ENCODE data around the gene RMDN2. TPM values are rescaled to one million over a fixed set of nuclear protein-coding genes. Genes with fewer than 3 reads are reported as not detected.
"Not testable (repeated sequence)": the region's sequence is repeated elsewhere in the genome, so short reads cannot be mapped to it uniquely, and the experiment has no call there.

The RMDN2 gene
- total RNA-seq, 2 experiments from 2014 or later: 2.0 to 2.9 TPM

DNA sequence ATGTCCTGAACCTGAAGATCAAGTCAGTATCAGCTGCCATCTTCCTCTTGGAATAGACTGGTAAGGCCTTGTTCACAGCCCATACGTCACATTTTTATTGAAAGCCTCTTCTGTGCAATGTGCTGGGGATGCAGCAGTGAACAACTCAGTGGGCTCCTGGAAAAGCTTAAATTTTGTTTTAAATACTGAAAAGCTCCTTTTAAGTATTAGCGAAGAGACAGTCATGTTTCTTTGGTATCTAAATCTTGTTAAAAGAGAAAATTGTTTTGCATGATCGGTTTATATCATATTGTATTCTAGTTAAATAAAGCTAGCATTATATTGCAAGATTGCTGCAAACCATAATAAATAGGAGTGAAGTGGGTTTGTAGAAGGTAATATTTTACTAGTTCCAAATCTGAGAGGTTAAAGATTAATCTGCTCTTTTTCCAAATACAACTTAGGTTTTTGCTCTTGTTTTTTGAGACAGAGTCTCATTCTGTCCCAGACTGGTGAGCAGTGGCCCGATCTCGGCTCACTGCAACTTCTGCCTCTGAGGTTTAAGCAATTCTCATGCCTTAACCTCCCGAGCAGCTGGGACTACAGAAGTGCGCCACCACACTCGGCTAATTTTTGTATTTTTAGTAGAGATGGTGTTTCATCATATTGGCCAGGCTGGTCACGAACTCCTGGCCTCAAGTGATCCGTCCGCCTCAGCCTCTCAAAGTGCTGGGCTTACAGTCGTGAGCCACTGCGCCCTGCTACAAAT lies 1.6 kb upstream of the RMDN2 start:
- no peak for DNase-seq
- Mint-ChIP-seq H3K27me3 (peaks cover 43% of the 10 kb centered on the region), H3K9me3 (no peaks in the 10 kb centered on the region), H3K4me3 (no peak overlapping the region), H3K27ac (no peak overlapping the region), H3K36me3 (ENCODE audit: low read depth) (peaks cover 3% of the 10 kb centered on the region), H3K4me1 (peaks cover 14% of the 10 kb centered on the region)
- ChIA-PET POLR2A (no interaction called here), CTCF (interaction anchor here (1.2 to 2.5 kb wide), 2 partner anchors 11 to 533 kb away, joined by 3 to 6 read pairs; no protein-coding TSS in a partner anchor)

GRCh38 chr2:37926635-37927034 lies 1.5 kb downstream of the RMDN2 start:
- no peak for DNase-seq
- POLR2A ChIA-PET: interaction anchor here (0.6 kb wide), 2 partner anchors 272 to 1684 kb away, joined by 3 read pairs; no protein-coding TSS in a partner anchor
- Mint-ChIP-seq H3K27me3 (peaks cover 35% of the 10 kb centered on the region), H3K4me3 (no peak overlapping the region), H3K9me3 (no peaks in the 10 kb centered on the region), H3K36me3 (ENCODE audit: low read depth) (peaks cover 3% of the 10 kb centered on the region), H3K4me1 (peaks cover 14% of the 10 kb centered on the region), H3K27ac (no peak overlapping the region)
- CTCF ChIA-PET: interaction anchor here (0.6 kb wide), 1 partner anchor 56 kb away, joined by 4 read pairs; no protein-coding TSS in a partner anchor

GRCh38 chr2:37928377-37928776 lies 3.3 kb downstream of the RMDN2 start:
- POLR2A ChIA-PET: interaction anchor here (0.7 kb wide), 1 partner anchor 222 kb away, joined by 7 read pairs; no protein-coding TSS in a partner anchor
- Mint-ChIP-seq H3K27me3 (peaks cover 21% of the 10 kb centered on the region), H3K4me1 (peaks cover 10% of the 10 kb centered on the region), H3K4me3 (no peak overlapping the region), H3K36me3 (ENCODE audit: low read depth) (peaks cover 3% of the 10 kb centered on the region), H3K9me3 (no peaks in the 10 kb centered on the region), H3K27ac (no peak overlapping the region)
- CTCF ChIA-PET: no interaction called here
- no peak for DNase-seq

DNA sequence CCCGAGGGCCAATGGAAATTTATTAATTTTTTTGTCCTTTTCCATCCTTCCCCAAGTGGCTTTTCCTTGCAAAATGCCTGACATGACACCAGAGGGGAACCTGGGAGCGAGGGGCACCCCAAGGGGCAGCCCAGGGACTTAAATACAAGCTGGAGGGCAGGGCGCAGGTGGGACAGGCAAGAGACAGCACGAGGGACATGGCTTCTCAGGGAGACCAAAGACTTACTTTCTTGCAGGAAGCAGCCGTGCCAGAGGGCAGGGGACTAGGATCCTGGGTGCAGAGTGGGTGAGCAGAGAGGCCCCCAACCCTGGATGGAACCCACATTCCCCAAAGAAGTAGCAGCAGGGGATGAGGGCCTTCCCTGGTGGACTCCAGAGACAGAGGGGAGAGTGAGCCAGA lies 5.3 kb downstream of the RMDN2 start:
- CTCF ChIA-PET; H3K4me3 Mint-ChIP-seq; H3K9me3 Mint-ChIP-seq; H3K27ac Mint-ChIP-seq; POLR2A ChIA-PET; H3K36me3 Mint-ChIP-seq (ENCODE audit: low read depth); DNase-seq: not testable (repeated sequence)
- peaks cover 10% of the 10 kb centered on the region for H3K27me3 Mint-ChIP-seq
- H3K4me1 Mint-ChIP-seq: peaks cover 17% of the 10 kb centered on the region

DNA sequence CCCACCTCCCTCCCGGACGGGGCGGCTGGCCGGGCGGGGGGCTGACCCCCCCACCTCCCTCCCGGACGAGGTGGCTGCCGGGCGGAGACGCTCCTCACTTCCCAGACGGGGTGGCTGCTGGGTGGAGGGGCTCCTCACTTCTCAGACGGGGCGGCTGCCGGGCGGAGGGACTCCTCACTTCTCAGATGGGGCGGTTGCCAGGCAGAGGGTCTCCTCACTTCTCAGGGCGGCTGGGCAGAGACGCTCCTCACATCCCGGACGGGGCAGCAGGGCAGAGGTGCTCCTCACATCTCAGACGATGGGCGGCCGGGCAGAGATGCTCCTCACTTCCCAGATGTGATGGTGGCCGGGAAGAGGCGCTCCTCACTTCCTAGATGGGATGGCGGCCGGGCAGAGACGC lies 7.8 kb downstream of the RMDN2 start:
- CTCF ChIA-PET, DNase-seq, POLR2A ChIA-PET, H3K4me3 Mint-ChIP-seq, H3K27ac Mint-ChIP-seq, H3K9me3 Mint-ChIP-seq: not testable (repeated sequence)
- Mint-ChIP-seq H3K4me1 (peaks cover 28% of the 10 kb centered on the region), H3K27me3 (peaks cover 20% of the 10 kb centered on the region), H3K36me3 (ENCODE audit: low read depth) (peaks cover 13% of the 10 kb centered on the region)

DNA sequence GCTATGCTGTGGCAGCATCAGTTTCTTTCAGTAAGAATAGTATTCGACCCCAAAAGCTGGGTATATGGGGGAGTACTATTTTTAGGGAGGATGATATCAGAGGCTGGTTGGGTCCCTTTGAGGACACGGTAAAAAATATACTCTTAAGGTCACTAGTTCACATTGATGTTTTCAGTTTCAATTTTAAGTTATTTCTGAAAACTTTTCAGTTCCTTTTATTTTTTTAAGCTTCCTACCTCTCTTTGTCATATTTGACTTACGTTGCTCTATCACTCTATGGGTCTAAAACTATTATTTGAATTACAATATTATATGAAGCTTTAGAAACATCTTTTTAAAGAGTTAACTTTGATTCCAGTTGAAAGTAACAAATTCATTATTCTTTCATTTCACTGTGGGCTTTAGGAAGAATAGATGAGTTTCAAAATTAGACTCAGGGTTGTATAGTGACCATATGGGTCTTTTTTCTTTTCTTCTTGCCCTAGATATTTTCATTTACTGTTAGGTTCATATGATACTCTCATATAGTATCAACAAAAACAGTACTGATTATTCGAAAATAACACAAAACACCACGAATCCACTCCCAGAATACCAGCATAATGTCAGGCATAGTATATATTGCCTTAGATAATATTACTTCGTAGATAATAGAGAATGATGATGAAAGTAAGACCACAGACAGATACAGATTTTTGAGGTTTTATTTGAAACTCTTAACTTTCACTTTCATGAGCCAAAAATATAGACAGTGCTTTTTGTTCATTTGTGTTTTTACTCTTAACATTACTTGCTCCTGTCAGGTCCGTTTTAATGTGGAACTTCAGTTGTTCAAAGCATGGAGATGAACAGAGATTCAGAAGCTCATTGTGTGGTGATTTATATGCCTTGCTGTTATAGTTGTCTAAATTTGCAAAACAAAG lies 9.8 kb downstream of the RMDN2 start:
- Mint-ChIP-seq H3K4me1 (peaks cover 28% of the 10 kb centered on the region), H3K9me3 (peaks cover 15% of the 10 kb centered on the region), H3K4me3 (peak overlapping the region; percentile 35), H3K27me3 (peaks cover 20% of the 10 kb centered on the region), H3K36me3 (ENCODE audit: low read depth) (peaks cover 19% of the 10 kb centered on the region), H3K27ac (peak overlapping the region; percentile 42)
- no peak for DNase-seq
- ChIA-PET CTCF (no interaction called here), POLR2A (no interaction called here)

DNA sequence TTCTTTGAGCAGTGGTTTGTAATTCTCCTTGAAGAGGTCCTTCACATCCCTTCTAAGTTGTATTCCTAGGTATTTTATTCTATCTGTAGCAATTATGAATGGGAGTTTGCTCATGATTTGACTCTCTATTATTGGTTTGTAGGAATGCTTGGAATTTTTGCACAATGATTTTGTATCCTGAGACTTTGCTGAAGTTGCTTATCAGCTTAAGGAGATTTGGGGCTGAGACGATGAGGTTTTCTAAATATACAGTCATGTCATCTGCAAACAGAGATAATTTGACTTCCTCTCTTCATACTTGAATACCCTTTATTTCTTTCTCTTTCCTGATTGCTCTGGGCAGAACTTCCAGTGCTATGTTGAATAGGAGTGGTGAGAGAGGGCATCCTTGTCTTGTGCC lies 12.5 kb downstream of the RMDN2 start:
- CTCF ChIA-PET, POLR2A ChIA-PET, DNase-seq, H3K4me3 Mint-ChIP-seq, H3K27ac Mint-ChIP-seq: not testable (repeated sequence)
- peaks cover 24% of the 10 kb centered on the region for H3K9me3 Mint-ChIP-seq
- peaks cover 22% of the 10 kb centered on the region for H3K36me3 Mint-ChIP-seq (ENCODE audit: low read depth)
- peaks cover 20% of the 10 kb centered on the region for H3K27me3 Mint-ChIP-seq
- peaks cover 31% of the 10 kb centered on the region for H3K4me1 Mint-ChIP-seq

DNA sequence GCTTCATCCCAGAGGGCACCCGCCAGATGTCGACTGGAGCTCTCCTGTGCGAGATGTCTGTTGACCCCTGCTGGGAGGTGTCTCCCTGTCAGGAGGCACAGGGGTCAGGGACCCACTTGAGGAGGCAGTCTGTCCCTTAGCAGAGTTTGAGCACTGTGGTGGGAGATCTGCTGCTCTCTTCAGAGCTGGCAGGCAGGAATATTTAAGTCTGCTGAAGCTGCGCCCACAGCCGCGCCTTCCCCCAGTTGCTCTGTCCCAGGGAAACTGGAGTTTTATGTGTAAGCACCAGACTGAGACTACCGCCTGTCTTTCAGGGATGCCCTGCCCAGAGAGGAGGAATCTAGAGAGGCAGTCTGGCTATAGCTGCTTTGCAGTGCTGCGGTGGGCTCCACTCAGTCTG lies 16.2 kb downstream of the RMDN2 start:
- H3K27me3 Mint-ChIP-seq: peaks cover 20% of the 10 kb centered on the region
- peaks cover 10% of the 10 kb centered on the region for H3K4me1 Mint-ChIP-seq
- DNase-seq, H3K4me3 Mint-ChIP-seq, POLR2A ChIA-PET, H3K27ac Mint-ChIP-seq, CTCF ChIA-PET: not testable (repeated sequence)
- peaks cover 20% of the 10 kb centered on the region for H3K36me3 Mint-ChIP-seq (ENCODE audit: low read depth)
- peaks cover 24% of the 10 kb centered on the region for H3K9me3 Mint-ChIP-seq

DNA sequence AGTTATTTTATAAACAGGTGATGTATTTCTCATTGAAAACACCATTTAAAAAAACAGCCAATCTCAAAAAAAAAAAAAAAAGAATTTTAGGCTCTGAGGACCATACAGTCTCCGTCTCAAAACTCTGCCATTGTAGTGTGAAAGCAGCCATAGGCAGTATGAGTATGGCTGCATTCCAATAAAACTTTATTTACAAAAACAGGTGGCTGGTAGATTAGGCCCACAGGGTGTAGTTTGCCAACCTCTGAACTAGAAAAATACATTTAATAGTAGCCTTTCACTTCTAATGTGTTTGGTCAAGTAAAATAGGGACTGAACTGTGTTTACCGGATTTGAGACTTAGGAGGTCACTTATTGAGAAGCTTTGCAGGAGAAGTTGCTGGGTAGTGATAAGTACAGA lies 19.2 kb downstream of the RMDN2 start:
- ChIA-PET CTCF (interaction anchor here (0.6 kb wide), 1 partner anchor 121 kb away, joined by 3 read pairs; no protein-coding TSS in a partner anchor), POLR2A (no interaction called here)
- H3K4me3 Mint-ChIP-seq: no peak overlapping the region
- peaks cover 5% of the 10 kb centered on the region for H3K36me3 Mint-ChIP-seq (ENCODE audit: low read depth)
- H3K27me3 Mint-ChIP-seq: peaks cover 2% of the 10 kb centered on the region
- H3K27ac Mint-ChIP-seq: no peak overlapping the region
- peaks cover 4% of the 10 kb centered on the region for H3K4me1 Mint-ChIP-seq
- H3K9me3 Mint-ChIP-seq: peaks cover 12% of the 10 kb centered on the region
- DNase-seq: no peak

- H3K36me3 Mint-ChIP-seq (ENCODE audit: low read depth): no peaks in the 10 kb centered on the region
- no peaks in the 10 kb centered on the region for H3K9me3 Mint-ChIP-seq
- no peak overlapping the region for H3K27ac Mint-ChIP-seq
- H3K27me3 Mint-ChIP-seq: no peaks in the 10 kb centered on the region
- ChIA-PET POLR2A (no interaction called here), CTCF (no interaction called here)
- no peak for DNase-seq
- no peak overlapping the region for H3K4me3 Mint-ChIP-seq
- peaks cover 2% of the 10 kb centered on the region for H3K4me1 Mint-ChIP-seq
Observed at GRCh38 chr2:37947306-37947705, 22.2 kb downstream of the RMDN2 start.

- H3K9me3 Mint-ChIP-seq: peaks cover 23% of the 10 kb centered on the region
- DNase-seq; POLR2A ChIA-PET; H3K27me3 Mint-ChIP-seq; CTCF ChIA-PET; H3K4me1 Mint-ChIP-seq; H3K4me3 Mint-ChIP-seq; H3K36me3 Mint-ChIP-seq (ENCODE audit: low read depth); H3K27ac Mint-ChIP-seq: not testable (repeated sequence)
Observed at GRCh38 chr2:37962018-37962739, 37.1 kb downstream of the RMDN2 start.

GRCh38 chr2:37962740-37963121 lies 37.6 kb downstream of the RMDN2 start:
- DNase-seq; CTCF ChIA-PET; H3K4me3 Mint-ChIP-seq; H3K4me1 Mint-ChIP-seq; H3K27ac Mint-ChIP-seq; POLR2A ChIA-PET; H3K36me3 Mint-ChIP-seq (ENCODE audit: low read depth); H3K27me3 Mint-ChIP-seq: not testable (repeated sequence)
- peaks cover 24% of the 10 kb centered on the region for H3K9me3 Mint-ChIP-seq

- H3K27ac Mint-ChIP-seq; POLR2A ChIA-PET; DNase-seq; H3K4me1 Mint-ChIP-seq; H3K36me3 Mint-ChIP-seq (ENCODE audit: low read depth); H3K27me3 Mint-ChIP-seq; H3K4me3 Mint-ChIP-seq; CTCF ChIA-PET: not testable (repeated sequence)
- peaks cover 24% of the 10 kb centered on the region for H3K9me3 Mint-ChIP-seq
Observed at GRCh38 chr2:37963901-37964300, 38.8 kb downstream of the RMDN2 start.
